ENCODE measurements around the gene HPS5.

DNA sequence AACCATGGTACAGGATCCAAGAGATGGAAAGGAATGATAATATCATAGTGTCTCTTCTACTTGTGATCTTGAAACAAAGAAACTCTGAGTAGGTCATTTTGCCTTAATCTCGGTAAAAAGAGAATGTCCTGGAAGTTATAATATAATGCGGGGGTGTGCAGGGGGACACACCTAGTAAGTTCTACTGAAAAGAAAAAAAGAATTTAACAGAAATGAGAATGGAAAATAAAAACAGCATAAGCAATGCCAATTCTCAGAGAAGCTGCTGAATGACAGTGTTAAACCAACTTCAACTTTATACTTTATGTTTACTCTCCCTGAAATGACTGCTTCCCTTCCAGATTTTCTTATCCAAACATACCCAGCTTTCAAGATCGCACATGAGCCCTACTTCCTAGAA lies 2.0 kb downstream of the HPS5 start:
- TF ChIP-seq, protein P1, sequence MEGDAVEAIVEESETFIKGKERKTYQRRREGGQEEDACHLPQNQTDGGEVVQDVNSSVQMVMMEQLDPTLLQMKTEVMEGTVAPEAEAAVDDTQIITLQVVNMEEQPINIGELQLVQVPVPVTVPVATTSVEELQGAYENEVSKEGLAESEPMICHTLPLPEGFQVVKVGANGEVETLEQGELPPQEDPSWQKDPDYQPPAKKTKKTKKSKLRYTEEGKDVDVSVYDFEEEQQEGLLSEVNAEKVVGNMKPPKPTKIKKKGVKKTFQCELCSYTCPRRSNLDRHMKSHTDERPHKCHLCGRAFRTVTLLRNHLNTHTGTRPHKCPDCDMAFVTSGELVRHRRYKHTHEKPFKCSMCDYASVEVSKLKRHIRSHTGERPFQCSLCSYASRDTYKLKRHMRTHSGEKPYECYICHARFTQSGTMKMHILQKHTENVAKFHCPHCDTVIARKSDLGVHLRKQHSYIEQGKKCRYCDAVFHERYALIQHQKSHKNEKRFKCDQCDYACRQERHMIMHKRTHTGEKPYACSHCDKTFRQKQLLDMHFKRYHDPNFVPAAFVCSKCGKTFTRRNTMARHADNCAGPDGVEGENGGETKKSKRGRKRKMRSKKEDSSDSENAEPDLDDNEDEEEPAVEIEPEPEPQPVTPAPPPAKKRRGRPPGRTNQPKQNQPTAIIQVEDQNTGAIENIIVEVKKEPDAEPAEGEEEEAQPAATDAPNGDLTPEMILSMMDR (optimal IDR thresholded peaks at IDR 0.05 in 1 of 3, IDR thresholded peaks at IDR 0.05 in 1 of 3, conservative IDR thresholded peaks at IDR 0.05 in 1 of 3; ENCODE audit: extremely low read depth in 1 of 3, insufficient read depth in 2 of 3, low read length in 3 of 3) = no peak
- no peak for TF ChIP-seq EZH2 (IDR thresholded peaks at IDR 0.05; ENCODE audit: low read length)
